Loucy (cell line): ENCODE measurements around the gene HOXD11.

Source experiments
- H2AFZ ChIP-seq: fragments of 200-600 bp; sonication (generic); 2 replicates; pipeline ENCODE4 v1.6.0; 2016; ENCODE audit warnings: antibody characterized with exemption, mild to moderate bottlenecking, low read length, moderate library complexity
- H3F3A ChIP-seq: fragments of 200-600 bp; 2 replicates; pipeline ENCODE4 v1.6.0; 2016; ENCODE audit warnings: antibody characterized with exemption, low read depth, mild to moderate bottlenecking
- H3K27me3 ChIP-seq: fragments of 200-600 bp; sonication (generic); 2 replicates; pipeline ENCODE4 v1.6.1; 2014; ENCODE audit warnings: low read length, mild to moderate bottlenecking; ENCODE audit not compliant: insufficient read depth, poor library complexity, severe bottlenecking
- H3K36me3 ChIP-seq: fragments of 200-600 bp; sonication (generic); 2 replicates; pipeline ENCODE4 v1.6.1; 2016; ENCODE audit warnings: low read length; ENCODE audit not compliant: insufficient read depth
- H3K4me1 ChIP-seq: fragments of 200-600 bp; sonication (generic); 2 replicates; pipeline ENCODE4 v1.5.1; 2014; ENCODE audit warnings: low read length, mild to moderate bottlenecking; ENCODE audit not compliant: insufficient read depth, poor library complexity, severe bottlenecking
- H3K4me2 ChIP-seq: fragments of 200-600 bp; sonication (generic); 2 replicates; pipeline ENCODE4 v1.6.0; 2014; ENCODE audit warnings: antibody characterized with exemption, low read length, low read depth, mild to moderate bottlenecking; ENCODE audit not compliant: poor library complexity, severe bottlenecking
- H3K4me3 ChIP-seq: fragments of 200-600 bp; sonication (generic); 2 replicates; pipeline ENCODE4 v1.5.1; 2014; ENCODE audit warnings: low read length, mild to moderate bottlenecking, mixed read lengths; ENCODE audit not compliant: poor library complexity, severe bottlenecking
- H3K79me2 ChIP-seq: fragments of 200-600 bp; sonication (generic); 2 replicates; pipeline ENCODE4 v1.6.1; 2014; ENCODE audit warnings: low read length; ENCODE audit not compliant: insufficient read depth
- H3K9ac ChIP-seq: fragments of 200-600 bp; sonication (generic); 2 replicates; pipeline ENCODE4 v1.6.0; 2014; ENCODE audit warnings: mild to moderate bottlenecking, low read depth, low read length, moderate library complexity; ENCODE audit not compliant: poor library complexity, severe bottlenecking
- H3K9me2 ChIP-seq: fragments of 200-600 bp; sonication (generic); replicated peaks from 2 replicates; pipeline ENCODE4 v1.6.1; 2016; ENCODE audit warnings: low read depth, low read length, mixed read lengths
- H3K9me3 ChIP-seq: fragments of 200-600 bp; sonication (generic); 2 replicates; pipeline ENCODE4 v1.6.1; 2014; ENCODE audit warnings: mild to moderate bottlenecking, antibody characterized with exemption, low read length, low read depth; ENCODE audit not compliant: insufficient read depth
- H4K20me1 ChIP-seq: fragments of 200-600 bp; sonication (generic); 2 replicates; pipeline ENCODE4 v1.6.0; 2014; ENCODE audit warnings: antibody characterized with exemption, low read length, mild to moderate bottlenecking; ENCODE audit not compliant: insufficient read depth, poor library complexity, severe bottlenecking
- CTCF ChIP-seq: fragments of 200-600 bp; sonication (generic); conservative IDR thresholded peaks from 2 replicates; pipeline ENCODE4 v1.5.1; 2014; ENCODE audit warnings: mild to moderate bottlenecking, antibody characterized with exemption, low read length
- EZH2phosphoT487 ChIP-seq: fragments of 200-600 bp; IDR thresholded peaks from 2 replicates; pipeline ENCODE4 v1.6.1; 2018; ENCODE audit warnings: antibody characterized with exemption, mild to moderate bottlenecking, moderate library complexity, borderline replicate concordance

The HOXD11 gene

GRCh38 chr2:176072292-176072669 lies 34.8 kb upstream of the HOXD11 start:
- Histone ChIP-seq H4K20me1 (no peaks in the 10 kb centered on the region), H3K9me3 (no peaks in the 10 kb centered on the region), H3F3A (no peaks in the 10 kb centered on the region), H3K4me2 (no peak overlapping the region), H3K9me2 (no peaks in the 10 kb centered on the region), H3K4me1 (no peaks in the 10 kb centered on the region), H3K4me3 (no peak overlapping the region), H3K36me3 (no peaks in the 10 kb centered on the region), H3K27me3 (no peaks in the 10 kb centered on the region), H3K9ac (no peak overlapping the region), H2AFZ (no peak overlapping the region), H3K79me2 (no peaks in the 10 kb centered on the region)
- TF ChIP-seq EZH2phosphoT487, result no peak
- no peak for TF ChIP-seq CTCF

- no peak overlapping the region for H3K9ac ChIP-seq
- H3K9me2 ChIP-seq, result no peaks in the 10 kb centered on the region
- H3K4me1 ChIP-seq, result no peaks in the 10 kb centered on the region
- no peaks in the 10 kb centered on the region for H3F3A ChIP-seq
- no peaks in the 10 kb centered on the region for H3K27me3 ChIP-seq
- no peak overlapping the region for H2AFZ ChIP-seq
- H3K4me3 ChIP-seq, result no peak overlapping the region
- H3K79me2 ChIP-seq, result no peaks in the 10 kb centered on the region
- no peaks in the 10 kb centered on the region for H3K36me3 ChIP-seq
- no peak overlapping the region for H3K4me2 ChIP-seq
- H3K9me3 ChIP-seq, result no peaks in the 10 kb centered on the region
- TF ChIP-seq CTCF (no peak), EZH2phosphoT487 (no peak)
- H4K20me1 ChIP-seq, result no peaks in the 10 kb centered on the region
These were observed 33.9 kb upstream of the HOXD11 start for GRCh38 chr2:176072951-176073904.

GRCh38 chr2:176074919-176075425 lies 32.1 kb upstream of the HOXD11 start:
- no peaks in the 10 kb centered on the region for H3K4me1 ChIP-seq
- no peaks in the 10 kb centered on the region for H4K20me1 ChIP-seq
- no peak overlapping the region for H2AFZ ChIP-seq
- H3K4me3 ChIP-seq, result no peak overlapping the region
- no peaks in the 10 kb centered on the region for H3K9me3 ChIP-seq
- no peaks in the 10 kb centered on the region for H3F3A ChIP-seq
- no peak overlapping the region for H3K9ac ChIP-seq
- H3K36me3 ChIP-seq, result no peaks in the 10 kb centered on the region
- TF ChIP-seq CTCF, result no peak
- no peak for TF ChIP-seq EZH2phosphoT487
- H3K79me2 ChIP-seq, result no peaks in the 10 kb centered on the region
- no peaks in the 10 kb centered on the region for H3K27me3 ChIP-seq
- H3K9me2 ChIP-seq, result no peaks in the 10 kb centered on the region
- no peak overlapping the region for H3K4me2 ChIP-seq
